ENCODE measurements around the gene PRDM1.

Gene PRDM1

DNA sequence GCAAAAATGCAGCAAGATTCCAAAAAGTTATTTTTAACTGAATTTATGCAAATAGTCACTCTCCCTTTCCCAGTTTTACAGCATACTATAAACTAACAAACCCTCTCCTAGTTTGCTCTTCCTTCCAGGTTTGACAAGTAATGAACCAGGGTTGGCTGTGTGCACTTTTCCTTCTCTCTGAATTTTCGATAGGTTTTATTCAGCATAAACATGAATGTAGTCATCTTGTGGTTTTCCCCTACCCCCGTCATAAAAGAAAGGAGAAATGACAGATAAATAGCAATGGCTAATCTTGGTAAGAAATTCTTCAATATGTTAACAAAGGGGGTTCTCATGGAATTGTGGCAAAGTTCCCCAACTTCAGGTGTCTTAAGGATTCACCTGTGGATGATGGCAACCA, 26.3 kb downstream of the PRDM1 start:
- H3K27me3 ChIP-seq (ENCODE audit: insufficient read depth, low read depth, severe bottlenecking), result no peaks in the 10 kb centered on the region
- TF ChIP-seq, protein P1, sequence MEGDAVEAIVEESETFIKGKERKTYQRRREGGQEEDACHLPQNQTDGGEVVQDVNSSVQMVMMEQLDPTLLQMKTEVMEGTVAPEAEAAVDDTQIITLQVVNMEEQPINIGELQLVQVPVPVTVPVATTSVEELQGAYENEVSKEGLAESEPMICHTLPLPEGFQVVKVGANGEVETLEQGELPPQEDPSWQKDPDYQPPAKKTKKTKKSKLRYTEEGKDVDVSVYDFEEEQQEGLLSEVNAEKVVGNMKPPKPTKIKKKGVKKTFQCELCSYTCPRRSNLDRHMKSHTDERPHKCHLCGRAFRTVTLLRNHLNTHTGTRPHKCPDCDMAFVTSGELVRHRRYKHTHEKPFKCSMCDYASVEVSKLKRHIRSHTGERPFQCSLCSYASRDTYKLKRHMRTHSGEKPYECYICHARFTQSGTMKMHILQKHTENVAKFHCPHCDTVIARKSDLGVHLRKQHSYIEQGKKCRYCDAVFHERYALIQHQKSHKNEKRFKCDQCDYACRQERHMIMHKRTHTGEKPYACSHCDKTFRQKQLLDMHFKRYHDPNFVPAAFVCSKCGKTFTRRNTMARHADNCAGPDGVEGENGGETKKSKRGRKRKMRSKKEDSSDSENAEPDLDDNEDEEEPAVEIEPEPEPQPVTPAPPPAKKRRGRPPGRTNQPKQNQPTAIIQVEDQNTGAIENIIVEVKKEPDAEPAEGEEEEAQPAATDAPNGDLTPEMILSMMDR (IDR thresholded peaks at IDR 0.05; ENCODE audit: low read depth, low read length), result no peak
- H3K27ac ChIP-seq, result no peak overlapping the region
- H3K9me3 ChIP-seq (ENCODE audit: severe bottlenecking), result no peaks in the 10 kb centered on the region
- H3K36me3 ChIP-seq, result peaks cover 13% of the 10 kb centered on the region
- DNase-seq, result no peak
- no peak overlapping the region for H3K4me3 ChIP-seq (ENCODE audit: low read depth, low read length)

DNA sequence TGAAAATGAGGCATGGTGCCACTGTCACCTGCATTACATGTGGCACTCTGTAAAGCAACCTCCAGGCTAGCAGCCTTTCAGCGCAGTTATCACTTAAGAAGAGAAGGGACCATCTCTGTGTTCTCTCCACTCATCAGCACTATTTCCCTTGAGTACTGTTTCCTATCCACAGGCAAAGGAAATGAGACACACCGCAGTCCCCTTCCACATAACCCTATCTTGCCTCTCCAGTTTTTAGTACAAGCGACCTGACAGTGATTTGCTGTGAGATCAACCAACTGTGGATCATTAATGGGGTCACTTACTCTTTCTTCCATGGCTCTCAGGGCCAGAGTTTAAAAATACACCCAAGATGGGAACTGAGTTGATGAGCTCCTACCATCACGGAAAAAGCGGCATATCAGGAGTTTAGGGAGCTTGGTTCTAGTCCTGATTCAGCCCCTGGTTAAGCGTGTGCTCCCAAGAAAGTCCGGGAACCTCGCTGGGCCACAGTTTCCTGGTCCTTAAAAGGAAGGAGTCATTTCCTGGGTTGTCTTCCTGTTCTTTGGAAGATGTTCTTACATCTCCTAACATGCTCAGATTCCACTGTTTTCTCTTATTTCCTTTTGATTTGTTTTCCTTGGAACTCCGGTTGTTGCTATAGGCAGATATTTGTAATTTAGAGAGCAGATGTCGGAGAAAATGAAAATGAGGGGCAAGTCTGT, 27.3 kb downstream of the PRDM1 start:
- TF ChIP-seq, protein P1 (IDR thresholded peaks at IDR 0.05; ENCODE audit: low read depth, low read length), result no peak
- no peak overlapping the region for H3K4me3 ChIP-seq (ENCODE audit: low read depth, low read length)
- H3K27ac ChIP-seq, result no peak overlapping the region
- H3K9me3 ChIP-seq (ENCODE audit: severe bottlenecking), result no peaks in the 10 kb centered on the region
- no peaks in the 10 kb centered on the region for H3K27me3 ChIP-seq (ENCODE audit: insufficient read depth, low read depth, severe bottlenecking)
- no peak for DNase-seq
- peaks cover 7% of the 10 kb centered on the region for H3K36me3 ChIP-seq

DNA sequence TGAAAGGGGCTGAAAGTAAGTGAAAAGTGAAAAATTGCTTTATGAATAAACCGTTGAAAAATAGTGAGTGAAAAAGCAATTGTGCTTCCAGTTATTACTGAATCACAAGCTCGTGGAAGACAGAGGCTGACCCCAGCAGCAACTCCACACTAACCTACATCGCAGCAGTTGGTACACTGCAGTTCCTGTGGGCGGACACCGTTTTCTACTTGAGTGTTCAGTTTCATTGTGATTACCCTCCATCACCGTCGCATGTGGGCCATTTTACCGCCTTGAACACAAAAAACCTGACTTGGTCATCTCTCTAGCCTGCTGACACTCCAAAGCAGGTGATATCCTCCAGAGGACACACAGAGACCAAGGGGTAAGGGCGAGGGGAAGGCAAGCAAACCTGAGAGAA, 28.4 kb downstream of the PRDM1 start:
- Histone ChIP-seq H3K36me3 (no peaks in the 10 kb centered on the region; the same call in 1 of the 2 replicates), H3K4me3 (ENCODE audit: low read depth, low read length) (no peak overlapping the region), H3K27me3 (ENCODE audit: insufficient read depth, low read depth, severe bottlenecking) (no peaks in the 10 kb centered on the region), H3K9me3 (ENCODE audit: severe bottlenecking) (no peaks in the 10 kb centered on the region), H3K27ac (no peak overlapping the region)
- no peak for DNase-seq
- TF ChIP-seq, protein P1 (IDR thresholded peaks at IDR 0.05; ENCODE audit: low read depth, low read length), result no peak

DNA sequence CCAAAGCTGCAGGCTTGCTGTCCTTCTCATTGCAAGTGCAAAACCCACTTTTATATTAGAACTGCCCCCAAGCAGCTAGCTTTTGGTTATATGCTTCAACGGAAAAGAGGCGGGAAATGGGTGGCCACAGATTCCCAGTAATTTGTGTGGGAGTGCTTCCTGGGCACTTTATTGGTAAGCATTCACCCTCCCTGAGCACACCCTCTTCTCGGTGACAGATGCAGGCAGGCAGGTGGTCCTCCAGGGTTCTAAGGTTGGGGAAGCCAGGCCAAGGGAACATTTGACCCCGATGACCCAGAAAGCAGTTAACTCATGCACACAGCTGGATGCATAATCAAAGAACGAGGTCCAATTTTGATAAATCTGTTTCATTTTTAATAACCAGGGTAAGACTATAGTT, 29.1 kb downstream of the PRDM1 start:
- H3K4me3 ChIP-seq (ENCODE audit: low read depth, low read length), result no peak overlapping the region
- H3K36me3 ChIP-seq, result no peaks in the 10 kb centered on the region
- H3K27me3 ChIP-seq (ENCODE audit: insufficient read depth, low read depth, severe bottlenecking), result no peaks in the 10 kb centered on the region
- H3K9me3 ChIP-seq (ENCODE audit: severe bottlenecking), result no peaks in the 10 kb centered on the region
- TF ChIP-seq, protein P1 (IDR thresholded peaks at IDR 0.05; ENCODE audit: low read depth, low read length), result no peak
- H3K27ac ChIP-seq, result no peak overlapping the region
- DNase-seq, result no peak

DNA sequence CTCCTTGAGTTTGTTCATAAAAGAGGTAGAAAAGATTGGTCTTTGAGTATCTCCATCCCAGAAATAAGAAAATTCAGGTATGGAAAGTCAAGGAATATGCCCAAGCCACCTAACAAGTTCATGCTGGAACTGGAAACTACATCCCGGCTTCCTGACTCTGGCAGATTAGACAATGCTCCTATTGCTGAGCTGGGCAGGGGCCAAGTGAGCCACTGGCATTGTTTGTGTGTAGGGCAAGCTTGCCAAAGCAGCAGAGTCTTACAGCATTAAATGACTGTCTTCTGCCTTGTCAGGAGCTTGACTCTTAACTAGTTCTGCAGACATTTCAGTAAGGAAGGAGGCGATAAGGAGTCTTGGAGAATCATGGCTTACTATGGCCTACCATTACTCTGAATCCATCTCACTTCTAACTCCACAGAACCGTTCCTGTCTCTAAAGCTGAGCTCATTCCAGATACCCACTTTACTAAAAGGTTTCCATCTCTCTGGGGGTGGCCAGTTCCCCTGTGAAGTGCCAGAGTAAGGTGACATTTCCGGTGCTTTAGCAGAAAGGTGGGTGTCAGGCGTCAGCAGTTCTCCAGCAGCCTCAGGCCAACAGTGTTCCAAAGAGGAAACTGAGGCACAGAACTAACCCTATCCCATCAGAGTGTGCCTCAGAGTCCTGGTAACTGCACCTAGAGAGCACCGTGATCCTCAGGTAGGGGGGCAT, 30.1 kb downstream of the PRDM1 start:
- Histone ChIP-seq H3K27ac (no peak overlapping the region), H3K36me3 (no peaks in the 10 kb centered on the region), H3K4me3 (ENCODE audit: low read depth, low read length) (no peak overlapping the region), H3K27me3 (ENCODE audit: insufficient read depth, low read depth, severe bottlenecking) (no peaks in the 10 kb centered on the region), H3K9me3 (ENCODE audit: severe bottlenecking) (no peaks in the 10 kb centered on the region)
- no peak for DNase-seq
- TF ChIP-seq, protein P1 (IDR thresholded peaks at IDR 0.05; ENCODE audit: low read depth, low read length), result no peak

All from WERI-Rb-1 (cell line).